HG03064 (cell line): ENCODE measurements around the gene SCUBE3.
A peak's percentile ranks its signal among the peaks of the same experiment; 100 is the strongest.

Experiments used
- ATAC-seq: cut with Tn5 transposase; IDR thresholded peaks from one replicate; pipeline ENCODE4 v1.9.1; 2021; ENCODE audit warnings: low read depth; ENCODE audit not compliant: unreplicated experiment

The SCUBE3 gene

DNA sequence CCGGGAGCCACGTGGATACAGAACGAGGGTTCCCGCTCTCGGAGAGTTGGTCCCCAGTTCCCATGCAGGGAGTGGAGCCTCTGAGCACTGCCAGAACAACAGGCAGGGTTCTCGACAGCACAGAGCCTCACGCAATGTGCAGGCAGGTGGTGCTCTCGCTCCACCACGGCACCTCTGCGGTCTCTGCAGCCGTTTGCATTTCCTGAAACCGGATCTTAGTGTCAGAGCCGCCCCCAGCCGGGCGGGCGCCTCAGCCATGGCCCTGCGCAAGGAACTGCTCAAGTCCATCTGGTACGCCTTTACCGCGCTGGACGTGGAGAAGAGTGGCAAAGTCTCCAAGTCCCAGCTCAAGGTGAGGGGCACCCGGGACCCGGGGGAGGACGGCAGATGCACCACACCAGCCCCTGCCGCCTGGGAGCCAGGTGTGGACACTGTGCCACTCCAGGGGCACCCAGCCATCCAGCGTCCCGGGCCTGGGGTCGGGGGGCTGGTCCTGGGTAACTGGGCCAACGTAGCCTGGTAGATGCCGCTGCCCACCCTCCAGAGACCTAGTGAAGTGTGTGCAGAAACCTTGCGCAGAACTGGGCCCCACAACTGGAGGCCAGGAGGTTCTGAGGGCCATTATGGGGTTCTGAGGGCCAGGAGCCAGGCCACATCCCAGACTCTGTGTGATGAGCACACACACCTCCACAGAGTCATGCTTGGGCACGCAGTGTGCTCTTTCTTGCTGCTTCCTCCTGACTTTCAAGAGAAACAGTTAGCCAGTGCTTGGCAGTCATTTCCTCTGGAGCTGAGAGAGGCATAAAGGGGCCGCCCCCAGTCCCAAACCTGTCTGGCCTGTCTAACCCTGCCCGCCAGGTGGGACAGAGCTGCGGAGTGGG lies 84.1 kb downstream of the SCUBE3 start, which contains the start of gene DEF6:
Gene DEF6, plus strand, starts transcription at position 218 of the 881 bp plus-strand sequence. Its CDS starts 39 bp downstream, at position 257.
- peak; percentile 67 for ATAC-seq

DNA sequence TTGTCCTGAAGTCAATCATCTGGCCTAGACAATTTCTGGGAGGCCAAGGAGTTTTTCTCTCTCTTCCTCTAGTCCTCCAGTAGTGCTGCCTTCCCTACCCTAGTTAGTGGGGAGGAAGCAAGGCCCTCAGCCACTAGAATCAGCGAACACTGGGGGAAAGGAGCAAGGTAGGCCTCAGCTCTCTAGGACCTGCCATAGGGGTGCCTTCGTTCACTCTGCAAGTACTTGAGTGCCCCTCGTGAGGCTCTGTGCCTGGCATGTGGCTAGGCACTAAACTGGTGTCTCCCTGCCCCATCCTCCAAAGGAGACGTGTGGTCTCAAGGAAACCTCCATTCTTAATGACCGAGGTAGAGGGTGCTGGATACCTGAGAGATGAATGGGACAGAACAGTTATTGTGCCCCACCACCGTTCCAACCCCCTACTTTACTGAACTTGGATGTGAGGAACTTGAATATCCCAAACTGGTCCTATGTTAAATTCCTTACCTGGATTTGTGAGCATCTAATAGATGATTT lies 84.9 kb downstream of the SCUBE3 start:
- no peak for ATAC-seq

DNA sequence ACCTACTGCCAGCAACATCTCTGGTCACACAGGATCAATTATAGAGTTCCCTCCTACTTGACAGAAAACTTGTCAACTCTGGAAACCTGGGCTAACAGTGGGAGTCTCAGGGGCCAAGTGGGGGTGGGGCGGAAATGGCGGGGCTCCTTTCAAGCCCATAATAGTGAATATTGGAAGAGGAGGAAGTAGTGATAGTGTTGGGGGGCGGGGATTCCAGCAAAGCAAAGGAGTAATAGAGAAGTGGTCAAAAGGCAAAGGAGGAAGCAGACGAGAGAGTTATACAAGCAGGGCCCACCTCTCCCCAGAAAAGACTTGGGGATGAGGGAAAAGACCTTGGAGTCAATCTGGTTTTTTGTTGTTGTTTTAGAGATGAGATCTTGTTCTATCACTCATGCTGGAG lies 85.9 kb downstream of the SCUBE3 start:
- ATAC-seq = no peak

DNA sequence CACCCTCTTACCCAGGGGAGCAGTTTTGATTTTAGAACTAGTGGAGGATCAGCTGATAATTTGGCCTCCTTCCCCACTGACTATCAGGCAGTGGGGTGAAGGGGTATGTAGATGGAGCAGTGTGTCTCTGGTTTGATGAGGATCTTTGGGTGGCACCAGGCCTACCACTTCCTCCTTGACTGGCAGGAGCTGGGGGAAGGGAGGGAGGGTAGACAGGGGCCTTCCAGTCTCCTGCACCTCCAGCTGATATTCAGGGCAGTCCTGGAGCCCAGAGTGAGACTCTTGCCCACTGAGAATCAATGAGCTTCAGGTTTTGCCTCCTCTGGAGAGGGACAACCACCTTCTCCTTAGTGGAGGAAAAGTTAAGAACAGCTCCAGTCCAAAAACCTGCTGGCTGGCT lies 87.1 kb downstream of the SCUBE3 start:
- ATAC-seq = no peak
